Stomach (tissue), 4 donors: ENCODE data around the gene TUBB2A.

Source experiments
- CTCF ChIP-seq, 7 experiments: fragments of 450-650 bp in 4 of 7; fragments of 200-600 bp in 3 of 7; sonication (generic) in 3 of 7; IDR thresholded peaks; one replicate each; pipeline ENCODE4 v1.5.1; 2016 to 2019; ENCODE audit warnings: antibody characterized with exemption in 7 of 7, control low read depth in 2 of 7, mild to moderate bottlenecking in 1 of 7
- EP300 ChIP-seq: sonication (generic); formaldehyde crosslinking; IDR thresholded peaks from one replicate; pipeline ENCODE4 v1.6.1; 2017; ENCODE audit warnings: antibody characterized with exemption
- POLR2A ChIP-seq, 4 donors: fragments of 450-650 bp; IDR thresholded peaks; one replicate each; pipeline ENCODE4 v1.6.1; 2016; ENCODE audit warnings: antibody characterized with exemption in 4 of 4, control low read depth in 2 of 4, mild to moderate bottlenecking in 1 of 4, moderate library complexity in 1 of 4
- POLR2AphosphoS5 ChIP-seq, 3 donors: sonication (generic); formaldehyde crosslinking; IDR thresholded peaks; one replicate each; pipeline ENCODE4 v1.6.1; 2016; ENCODE audit warnings: antibody characterized with exemption in 3 of 3

DNA sequence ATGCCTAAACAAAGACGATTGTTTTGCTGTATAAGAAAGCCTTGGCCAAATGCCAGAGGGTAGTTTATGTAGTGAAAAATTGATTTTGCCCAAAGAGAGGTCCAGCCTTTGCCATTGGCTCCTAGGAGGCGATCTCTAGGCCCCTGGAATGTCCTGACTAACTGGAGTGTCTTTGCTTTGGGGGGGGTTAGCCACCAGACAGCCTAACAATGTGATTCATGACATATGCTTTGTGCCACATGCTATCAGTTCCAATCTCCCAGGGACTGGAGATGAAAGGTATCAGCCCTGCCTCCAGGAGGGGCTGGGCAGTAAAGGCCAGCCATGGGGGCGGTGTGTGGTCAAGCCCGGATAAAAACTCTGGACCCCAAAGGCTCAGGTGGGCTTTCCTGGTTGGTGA lies 32.7 kb upstream of the TUBB2A start:
- TF ChIP-seq CTCF (IDR thresholded peaks at IDR 0.05) (no peak), POLR2A (IDR thresholded peaks at IDR 0.05) (no peak), POLR2AphosphoS5 (IDR thresholded peaks at IDR 0.05) (no peak), EP300 (no peak)
